Fibroblast of lung (primary cell): Measurements from ENCODE around the gene SLC30A10.
"Not testable (repeated sequence)": the region's sequence is repeated elsewhere in the genome, so short reads cannot be mapped to it uniquely, and the experiment has no call there.

Experiments
- CTCF ChIP-seq, 2 donors: IDR thresholded peaks in 1 of 2; conservative IDR thresholded peaks in 1 of 2; 1 replicate in 1 of 2; 2 replicates in 1 of 2; pipeline ENCODE4 v1.5.1; 2011 to 2012; ENCODE audit warnings: low read length in 2 of 2, control low read depth in 1 of 2, inconsistent platforms in 1 of 2, low read depth in 1 of 2, mild to moderate bottlenecking in 1 of 2
- EZH2 ChIP-seq: IDR thresholded peaks from 2 replicates; pipeline ENCODE4 v1.5.1; 2012; ENCODE audit warnings: low read length, control low read depth, mild to moderate bottlenecking; ENCODE audit errors: missing control alignments

GRCh38 chr1:219948766-219949165 is 20.4 kb upstream of the SLC30A10 start:
- TF ChIP-seq CTCF (conservative IDR thresholded peaks at IDR 0.05 in 1 of 2, IDR thresholded peaks at IDR 0.05 in 1 of 2; ENCODE audit: low read depth in 1 of 2, low read length in 2 of 2); EZH2: not testable (repeated sequence)
